Stomach (tissue), 4 donors: ENCODE data around the gene COA5.
"Not testable (repeated sequence)": the region's sequence is repeated elsewhere in the genome, so short reads cannot be mapped to it uniquely, and the experiment has no call there.

Experiments
- CTCF ChIP-seq, 7 experiments: fragments of 450-650 bp in 4 of 7; fragments of 200-600 bp in 3 of 7; sonication (generic) in 3 of 7; IDR thresholded peaks; one replicate each; pipeline ENCODE4 v1.5.1; 2016 to 2019; ENCODE audit warnings: antibody characterized with exemption in 7 of 7, control low read depth in 2 of 7, mild to moderate bottlenecking in 1 of 7
- EP300 ChIP-seq: sonication (generic); formaldehyde crosslinking; IDR thresholded peaks from one replicate; pipeline ENCODE4 v1.6.1; 2017; ENCODE audit warnings: antibody characterized with exemption
- POLR2A ChIP-seq, 4 donors: fragments of 450-650 bp; IDR thresholded peaks; one replicate each; pipeline ENCODE4 v1.6.1; 2016; ENCODE audit warnings: antibody characterized with exemption in 4 of 4, control low read depth in 2 of 4, mild to moderate bottlenecking in 1 of 4, moderate library complexity in 1 of 4
- POLR2AphosphoS5 ChIP-seq, 3 donors: sonication (generic); formaldehyde crosslinking; IDR thresholded peaks; one replicate each; pipeline ENCODE4 v1.6.1; 2016; ENCODE audit warnings: antibody characterized with exemption in 3 of 3

GRCh38 chr2:98594665-98595064 lies 13.6 kb downstream of the COA5 start:
- TF ChIP-seq CTCF (IDR thresholded peaks at IDR 0.05); POLR2A (IDR thresholded peaks at IDR 0.05); POLR2AphosphoS5 (IDR thresholded peaks at IDR 0.05); EP300: not testable (repeated sequence)
